ENCODE data around the gene MED14.

DNA sequence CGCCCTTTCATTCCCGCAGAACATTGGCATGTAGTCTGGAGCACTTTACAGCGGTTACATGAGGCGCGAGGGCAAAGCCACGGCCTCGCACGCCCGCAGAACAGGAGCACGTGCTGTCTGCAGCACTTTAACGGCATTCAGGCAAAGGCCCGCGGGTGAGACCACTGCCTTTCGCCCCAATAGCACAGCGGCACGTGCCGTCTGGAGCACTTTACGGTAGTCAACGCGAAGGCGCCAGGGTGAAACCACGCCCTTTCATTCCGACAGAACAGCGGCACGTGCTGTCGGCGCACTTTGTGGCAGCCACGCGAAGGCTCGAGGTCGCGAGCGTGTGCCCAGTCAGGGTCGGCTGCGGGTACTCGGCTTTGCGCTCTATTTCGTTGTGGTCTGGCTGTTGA, 112.2 kb downstream of the MED14 start, which contains the start of gene MPC1L:
- TF ChIP-seq EZH2phosphoT487 (IDR thresholded peaks at IDR 0.05; ENCODE audit: low read depth, severe bottlenecking, unreplicated experiment) = no peak
- TF ChIP-seq, protein P1, sequence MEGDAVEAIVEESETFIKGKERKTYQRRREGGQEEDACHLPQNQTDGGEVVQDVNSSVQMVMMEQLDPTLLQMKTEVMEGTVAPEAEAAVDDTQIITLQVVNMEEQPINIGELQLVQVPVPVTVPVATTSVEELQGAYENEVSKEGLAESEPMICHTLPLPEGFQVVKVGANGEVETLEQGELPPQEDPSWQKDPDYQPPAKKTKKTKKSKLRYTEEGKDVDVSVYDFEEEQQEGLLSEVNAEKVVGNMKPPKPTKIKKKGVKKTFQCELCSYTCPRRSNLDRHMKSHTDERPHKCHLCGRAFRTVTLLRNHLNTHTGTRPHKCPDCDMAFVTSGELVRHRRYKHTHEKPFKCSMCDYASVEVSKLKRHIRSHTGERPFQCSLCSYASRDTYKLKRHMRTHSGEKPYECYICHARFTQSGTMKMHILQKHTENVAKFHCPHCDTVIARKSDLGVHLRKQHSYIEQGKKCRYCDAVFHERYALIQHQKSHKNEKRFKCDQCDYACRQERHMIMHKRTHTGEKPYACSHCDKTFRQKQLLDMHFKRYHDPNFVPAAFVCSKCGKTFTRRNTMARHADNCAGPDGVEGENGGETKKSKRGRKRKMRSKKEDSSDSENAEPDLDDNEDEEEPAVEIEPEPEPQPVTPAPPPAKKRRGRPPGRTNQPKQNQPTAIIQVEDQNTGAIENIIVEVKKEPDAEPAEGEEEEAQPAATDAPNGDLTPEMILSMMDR (IDR thresholded peaks at IDR 0.05; ENCODE audit: poor library complexity) = no peak
